GM23338 (cell line): Measurements from ENCODE around the gene RND3. TPM values are rescaled to one million over a fixed set of nuclear protein-coding genes. Genes with fewer than 3 reads are reported as not detected.

ENCODE experiments used
- ATAC-seq: fragments of 200-7000 bp; cut with Tn5 transposase; 3 replicates; pipeline ENCODE4 v1.9.1; 2020
- DNase-seq: peaks from one replicate; pipeline ENCODE4 v3.0.0-alpha.2; 2015; ENCODE audit warnings: low spot score
- H2AFZ ChIP-seq: fragments of 200-600 bp; sonication (generic); 2 replicates; pipeline ENCODE4 v1.8.0; 2016; ENCODE audit warnings: antibody characterized with exemption, mild to moderate bottlenecking, moderate library complexity
- H3F3A ChIP-seq: fragments of 200-600 bp; sonication (generic); replicated peaks from 2 replicates; pipeline ENCODE4 v1.8.0; 2017; ENCODE audit warnings: antibody characterized with exemption, mixed run types, low read depth
- H3K27ac ChIP-seq: fragments of 200-600 bp; sonication (generic); 2 replicates; pipeline ENCODE4 v1.6.1; 2016; ENCODE audit warnings: low read depth
- H3K27me3 ChIP-seq: fragments of 200-600 bp; sonication (generic); 2 replicates; pipeline ENCODE4 v1.8.0; 2016; ENCODE audit warnings: mild to moderate bottlenecking, mixed run types, moderate library complexity; ENCODE audit not compliant: insufficient read depth
- H3K36me3 ChIP-seq: fragments of 200-600 bp; sonication (generic); 2 replicates; pipeline ENCODE4 v1.8.0; 2016; ENCODE audit warnings: mild to moderate bottlenecking; ENCODE audit not compliant: insufficient read depth
- H3K4me1 ChIP-seq: fragments of 200-600 bp; sonication (generic); 2 replicates; pipeline ENCODE4 v1.8.0; 2016; ENCODE audit warnings: mild to moderate bottlenecking, moderate library complexity; ENCODE audit not compliant: insufficient read depth
- H3K4me2 ChIP-seq: fragments of 200-600 bp; sonication (generic); 2 replicates; pipeline ENCODE4 v1.7.1; 2017; ENCODE audit warnings: mixed run types
- H3K4me3 ChIP-seq: fragments of 200-600 bp; sonication (generic); 2 replicates; pipeline ENCODE4 v1.6.1; 2016; ENCODE audit warnings: mixed run types
- H3K79me2 ChIP-seq: fragments of 200-600 bp; sonication (generic); replicated peaks from 2 replicates; pipeline ENCODE4 v1.8.0; 2017; ENCODE audit warnings: mild to moderate bottlenecking; ENCODE audit not compliant: insufficient read depth
- H3K9me2 ChIP-seq: fragments of 200-600 bp; sonication (generic); 2 replicates; pipeline ENCODE4 v1.8.0; 2017; ENCODE audit not compliant: insufficient read depth
- H4K20me1 ChIP-seq: fragments of 200-600 bp; sonication (generic); replicated peaks from 2 replicates; pipeline ENCODE4 v1.8.0; 2017; ENCODE audit warnings: mild to moderate bottlenecking; ENCODE audit not compliant: insufficient read depth
- H3K27ac Mint-ChIP-seq: 2 replicates; pipeline ENCODE4 v1.8.0; 2020; ENCODE audit warnings: inconsistent platforms, mild to moderate bottlenecking, moderate library complexity, mixed read lengths
- H3K27me3 Mint-ChIP-seq: 3 replicates; pipeline ENCODE4 v1.8.0; 2022; ENCODE audit warnings: low read depth, mild to moderate bottlenecking, moderate library complexity, mixed read lengths, inconsistent platforms; ENCODE audit not compliant: insufficient read depth, poor library complexity
- H3K36me3 Mint-ChIP-seq: 3 replicates; pipeline ENCODE4 v1.8.0; 2021; ENCODE audit warnings: low read depth, mild to moderate bottlenecking, inconsistent platforms, moderate library complexity, mixed read lengths
- H3K4me1 Mint-ChIP-seq: 3 replicates; pipeline ENCODE4 v1.8.0; 2020; ENCODE audit warnings: mild to moderate bottlenecking, inconsistent platforms, mixed read lengths
- H3K4me3 Mint-ChIP-seq: 3 replicates; pipeline ENCODE4 v1.8.0; 2021; ENCODE audit warnings: moderate library complexity, mild to moderate bottlenecking, inconsistent platforms, mixed read lengths
- H3K9me3 Mint-ChIP-seq: 3 replicates; pipeline ENCODE4 v1.8.0; 2020; ENCODE audit warnings: moderate library complexity, mild to moderate bottlenecking, inconsistent platforms, mixed read lengths
- CREB1 ChIP-seq: fragments of 250-450 bp; sonication (Bioruptor Pico); IDR thresholded peaks from 2 replicates; pipeline ENCODE4 v1.5.0; 2020; ENCODE audit warnings: low read depth, mild to moderate bottlenecking, moderate library complexity
- CTCF ChIP-seq, 2 experiments: fragments of 200-600 bp in 1 of 2; sonication (generic) in 1 of 2; conservative IDR thresholded peaks; 2 replicates each; pipeline versions ENCODE4 v1.5.1 to v1.6.1; 2016 to 2017; ENCODE audit warnings: antibody characterized with exemption in 2 of 2, low read depth in 2 of 2, mild to moderate bottlenecking in 2 of 2, moderate library complexity in 1 of 2
- ETS1 ChIP-seq: IDR thresholded peaks from 2 replicates; pipeline ENCODE4 v1.6.1; 2016; ENCODE audit warnings: antibody characterized with exemption
- EZH2 ChIP-seq: fragments of 200-600 bp; sonication (generic); IDR thresholded peaks from one replicate; pipeline ENCODE4 v1.8.0; 2017; ENCODE audit warnings: antibody characterized with exemption, mild to moderate bottlenecking, low read depth; ENCODE audit not compliant: unreplicated experiment
- JUNB ChIP-seq: IDR thresholded peaks from one replicate; pipeline ENCODE4 v1.6.1; 2016; ENCODE audit warnings: antibody characterized with exemption; ENCODE audit not compliant: unreplicated experiment
- NANOG ChIP-seq: IDR thresholded peaks from 2 replicates; pipeline ENCODE4 v1.6.1; 2016; ENCODE audit warnings: antibody characterized with exemption, borderline replicate concordance
- POLR2AphosphoS5 ChIP-seq: IDR thresholded peaks from 2 replicates; pipeline ENCODE4 v1.6.1; 2016; ENCODE audit warnings: antibody characterized with exemption, low read depth
- REST ChIP-seq: IDR thresholded peaks from one replicate; pipeline ENCODE4 v1.6.1; 2018; ENCODE audit warnings: antibody characterized with exemption; ENCODE audit not compliant: unreplicated experiment
- STAT1 ChIP-seq: IDR thresholded peaks from one replicate; pipeline ENCODE4 v1.6.1; 2016; ENCODE audit warnings: antibody characterized with exemption; ENCODE audit not compliant: unreplicated experiment
- ZNF331 ChIP-seq: fragments of 250-450 bp; sonication (Bioruptor Pico); IDR thresholded peaks from 2 replicates; pipeline ENCODE4 v1.5.0; 2020; ENCODE audit warnings: low read depth, mild to moderate bottlenecking, moderate library complexity
- polyA plus RNA-seq: library from polyadenylated mRNA; unstranded; fragments of >200 nt; fragmentation: Nextera tagmentation; extraction: Ambion mirVana; gene quantifications from 2 replicates; pipeline ENCODE4 v1.2.1, GENCODE V29; 2016
- total RNA-seq: library from RNA; depleted of rRNA; stranded (reverse); fragments of >200 nt; shearing (Covaris generic); gene quantifications from 2 replicates; pipeline ENCODE4 v1.2.3, GENCODE V29; 2014

The RND3 gene
- total and polyA plus RNA-seq, 2 experiments from 2014 or later: 48.2 to 55.3 TPM

GRCh38 chr2:150507071-150507470, 19.6 kb upstream of the RND3 start:
- Histone ChIP-seq H3K4me3 (no peak overlapping the region), H3K4me1 (no peaks in the 10 kb centered on the region), H3K79me2 (no peaks in the 10 kb centered on the region), H3K9me2 (no peaks in the 10 kb centered on the region), H2AFZ (no peak overlapping the region), H3K27ac (no peak overlapping the region), H4K20me1 (no peaks in the 10 kb centered on the region), H3K4me2 (no peak overlapping the region), H3K36me3 (no peaks in the 10 kb centered on the region), H3F3A (no peaks in the 10 kb centered on the region), H3K27me3 (no peaks in the 10 kb centered on the region)
- Mint-ChIP-seq H3K4me1 (peaks cover 9% of the 10 kb centered on the region; the same call in 2 of the 3 replicates), H3K36me3 (no peaks in the 10 kb centered on the region), H3K4me3 (no peak overlapping the region), H3K27me3 (no peaks in the 10 kb centered on the region), H3K9me3 (no peaks in the 10 kb centered on the region; the same call in 2 of the 3 replicates), H3K27ac (no peak overlapping the region)
- TF ChIP-seq REST: no peak
- TF ChIP-seq STAT1: no peak
- no peak for TF ChIP-seq ZNF331 (CRISPR knock-in tag)
- no peak for TF ChIP-seq CTCF (conservative IDR thresholded peaks at IDR 0.05; ENCODE audit: low read depth in 2 of 2)
- no peak for TF ChIP-seq NANOG
- TF ChIP-seq POLR2AphosphoS5: no peak
- no peak for TF ChIP-seq EZH2
- TF ChIP-seq ETS1: no peak
- TF ChIP-seq JUNB: no peak
- ATAC-seq: no peak
- no peak for DNase-seq

GRCh38 chr2:150505178-150505577, 17.7 kb upstream of the RND3 start:
- DNase-seq (no peak), ATAC-seq (no peak)
- Mint-ChIP-seq H3K27ac (no peak overlapping the region), H3K4me1 (peaks cover 9% of the 10 kb centered on the region; the same call in 2 of the 3 replicates), H3K9me3 (no peaks in the 10 kb centered on the region; the same call in 2 of the 3 replicates), H3K36me3 (no peaks in the 10 kb centered on the region), H3K27me3 (no peaks in the 10 kb centered on the region), H3K4me3 (no peak overlapping the region)
- Histone ChIP-seq H3K4me1 (no peaks in the 10 kb centered on the region), H4K20me1 (no peaks in the 10 kb centered on the region), H3K36me3 (no peaks in the 10 kb centered on the region), H3K4me3 (no peak overlapping the region), H3K27me3 (no peaks in the 10 kb centered on the region), H3K79me2 (no peaks in the 10 kb centered on the region), H2AFZ (no peak overlapping the region), H3K27ac (no peak overlapping the region), H3K9me2 (no peaks in the 10 kb centered on the region), H3F3A (no peaks in the 10 kb centered on the region), H3K4me2 (no peak overlapping the region)
- no peak for TF ChIP-seq CREB1
- no peak for TF ChIP-seq STAT1
